Measurements from ENCODE around the gene FBXL5. TPM values are rescaled to one million over a fixed set of nuclear protein-coding genes. Genes with fewer than 3 reads are reported as not detected.

The FBXL5 gene
- total RNA-seq, 1 donor from 2014 or later: 101 TPM

GRCh38 chr4:15676039-15676438 is 20.9 kb upstream of the FBXL5 start:
- peaks cover 5% of the 10 kb centered on the region for H3K4me1 ChIP-seq
- H3K36me3 ChIP-seq: no peaks in the 10 kb centered on the region
- H3K27ac ChIP-seq: no peak overlapping the region
- no peak overlapping the region for H3K4me3 ChIP-seq
- DNase-seq (no peak), ATAC-seq (no peak)
- no peaks in the 10 kb centered on the region for H3K27me3 ChIP-seq
- intact Hi-C loops (cut with DNase I): no loop called here
- no peak for TF ChIP-seq CTCF (IDR thresholded peaks at IDR 0.05)
- no peaks in the 10 kb centered on the region for H3K9me3 ChIP-seq

- Histone ChIP-seq H3K27me3 (no peaks in the 10 kb centered on the region), H3K4me1 (peaks cover 5% of the 10 kb centered on the region), H3K36me3 (no peaks in the 10 kb centered on the region), H3K9me3 (no peaks in the 10 kb centered on the region), H3K27ac (no peak overlapping the region), H3K4me3 (no peak overlapping the region)
- no peak for TF ChIP-seq CTCF (IDR thresholded peaks at IDR 0.05)
- DNase-seq (no peak), ATAC-seq (no peak)
- intact Hi-C loops (cut with DNase I): no loop called here
Observed at GRCh38 chr4:15675356-15675755, 20.2 kb upstream of the FBXL5 start.

- Histone ChIP-seq H3K9me3 (no peaks in the 10 kb centered on the region), H3K36me3 (no peaks in the 10 kb centered on the region), H3K27me3 (no peaks in the 10 kb centered on the region), H3K4me3 (no peak overlapping the region), H3K27ac (no peak overlapping the region), H3K4me1 (peaks cover 5% of the 10 kb centered on the region)
- DNase-seq: no peak
- no peak for ATAC-seq
- intact Hi-C loops (cut with DNase I): no loop called here
- no peak for TF ChIP-seq CTCF (IDR thresholded peaks at IDR 0.05)
Observed at GRCh38 chr4:15674926-15675325, 19.8 kb upstream of the FBXL5 start.

- intact Hi-C loops (cut with DNase I): no loop called here
- ATAC-seq: no peak
- no peak for DNase-seq
- Histone ChIP-seq H3K36me3 (no peaks in the 10 kb centered on the region), H3K4me1 (peaks cover 5% of the 10 kb centered on the region), H3K4me3 (no peak overlapping the region), H3K27ac (no peak overlapping the region), H3K9me3 (no peaks in the 10 kb centered on the region), H3K27me3 (no peaks in the 10 kb centered on the region)
- TF ChIP-seq CTCF (IDR thresholded peaks at IDR 0.05): no peak
Observed at GRCh38 chr4:15674046-15674445, 18.9 kb upstream of the FBXL5 start.

GRCh38 chr4:15673337-15673736 is 18.2 kb upstream of the FBXL5 start:
- no peaks in the 10 kb centered on the region for H3K36me3 ChIP-seq
- no peak overlapping the region for H3K27ac ChIP-seq
- H3K4me1 ChIP-seq: peaks cover 5% of the 10 kb centered on the region
- no peak overlapping the region for H3K4me3 ChIP-seq
- no peaks in the 10 kb centered on the region for H3K27me3 ChIP-seq
- DNase-seq (no peak), ATAC-seq (no peak)
- intact Hi-C loops (cut with DNase I): no loop called here
- H3K9me3 ChIP-seq: no peaks in the 10 kb centered on the region
- no peak for TF ChIP-seq CTCF (IDR thresholded peaks at IDR 0.05)

- Histone ChIP-seq H3K27me3 (no peaks in the 10 kb centered on the region), H3K36me3 (no peaks in the 10 kb centered on the region), H3K4me1 (no peaks in the 10 kb centered on the region), H3K4me3 (no peak overlapping the region), H3K9me3 (no peaks in the 10 kb centered on the region), H3K27ac (no peak overlapping the region)
- intact Hi-C loops (cut with DNase I): no loop called here
- no peak for TF ChIP-seq CTCF (IDR thresholded peaks at IDR 0.05)
- DNase-seq (no peak), ATAC-seq (no peak)
Observed at GRCh38 chr4:15672101-15672500, 16.9 kb upstream of the FBXL5 start.
